GM10847 (cell line): Measurements from ENCODE around the gene RXRB.

Experiments
- POLR2A ChIP-seq: IDR thresholded peaks from 2 replicates; pipeline ENCODE4 v1.6.1; 2011; ENCODE audit not compliant: insufficient read length; ENCODE audit errors: extremely low read depth

The RXRB gene

DNA sequence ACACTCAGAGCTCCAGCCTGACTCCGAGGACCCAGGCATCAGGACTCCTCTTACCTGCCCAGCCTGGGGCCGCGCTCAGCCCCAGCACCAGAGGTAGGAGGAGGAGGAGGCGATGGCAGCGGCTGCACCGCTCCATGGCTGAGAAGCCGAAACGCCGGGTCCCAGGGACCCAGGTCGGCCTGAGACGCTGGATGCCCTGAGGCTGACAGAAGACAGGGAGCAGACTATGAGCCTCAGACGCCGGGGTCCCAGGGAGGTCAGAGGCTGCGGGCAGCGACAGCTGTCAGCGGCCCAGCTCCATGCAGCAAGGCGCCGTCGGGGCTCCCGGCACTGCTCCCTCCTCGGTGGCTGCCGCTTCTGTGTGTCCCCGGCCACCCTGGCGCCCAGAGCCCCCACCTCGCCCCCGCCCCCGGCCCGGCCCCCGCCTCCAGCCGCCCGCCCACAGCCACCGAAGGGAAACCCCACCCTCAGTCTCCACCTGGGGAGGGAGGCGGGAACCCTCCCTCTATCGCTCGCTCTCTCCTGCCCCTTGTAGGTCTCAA, 8.3 kb downstream of the RXRB start, which contains the start of gene COL11A2:
TSS of gene COL11A2 (minus strand) at position 363 of the 542 bp plus-strand sequence. CDS start at position 136, 227 bp downstream.
- TF ChIP-seq POLR2A = no peak

DNA sequence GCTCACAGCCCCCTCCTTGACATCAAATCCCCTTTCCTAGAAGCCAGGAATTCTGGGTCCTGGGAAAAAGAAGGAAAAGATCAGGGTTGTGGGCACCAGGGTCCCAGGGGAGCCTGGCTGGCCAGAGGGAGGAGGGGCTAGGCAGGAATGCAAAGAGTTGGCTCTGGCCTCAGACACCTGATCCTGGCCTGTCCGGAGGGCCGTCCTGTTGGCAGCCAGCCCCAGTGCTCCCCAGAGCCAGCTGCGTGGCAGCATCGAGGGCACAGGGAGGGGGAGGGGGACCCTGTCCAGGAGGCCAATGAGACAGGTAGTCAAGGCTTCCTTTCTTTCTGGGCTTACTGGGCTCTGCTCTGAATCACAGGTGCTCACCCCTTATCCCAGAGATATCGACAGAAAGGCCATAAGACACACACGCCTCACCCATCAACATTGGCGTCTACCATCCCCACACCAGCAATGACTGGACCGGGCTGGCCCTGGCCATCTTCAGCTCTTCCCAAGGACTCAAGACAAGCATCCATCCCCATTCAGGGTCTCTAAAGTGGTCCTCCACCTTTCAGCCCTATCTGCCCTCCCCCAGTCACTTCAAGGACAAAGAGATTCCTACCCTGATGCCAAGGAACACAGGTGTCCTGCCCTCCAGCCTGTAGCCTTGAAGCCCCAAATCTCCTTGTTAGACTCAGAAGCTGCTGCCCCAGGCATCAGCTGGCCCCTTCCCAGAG, 8.9 kb downstream of the RXRB start:
- no peak for TF ChIP-seq POLR2A

DNA sequence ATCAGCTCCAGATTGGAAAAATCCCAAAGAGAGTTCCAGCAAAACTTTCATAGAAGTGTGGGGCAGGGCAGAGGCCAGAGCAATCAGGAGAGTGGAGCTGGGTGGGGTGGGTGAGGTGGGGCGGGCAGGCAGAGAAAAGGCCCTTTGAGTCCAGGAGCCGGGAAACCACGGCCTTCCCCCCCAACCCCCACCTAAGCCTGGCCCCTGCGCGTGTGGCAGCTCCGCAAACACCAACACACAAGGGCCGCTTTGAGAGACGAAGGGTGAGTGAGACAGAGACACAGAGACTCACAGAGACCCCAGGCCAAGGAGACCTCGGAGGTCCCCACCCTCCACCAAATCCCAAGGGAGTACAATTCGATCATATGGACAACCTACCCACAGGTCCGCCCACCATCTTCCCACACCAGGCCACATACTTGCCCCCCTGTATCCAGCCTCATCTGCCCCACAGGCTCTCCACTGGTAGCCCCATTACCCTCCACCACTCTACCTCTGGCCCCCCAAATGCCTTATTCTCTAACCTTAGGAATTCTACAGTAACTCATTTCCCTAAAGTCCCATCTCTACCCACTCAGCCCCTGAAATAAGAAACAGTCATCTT, 9.9 kb downstream of the RXRB start:
- no peak for TF ChIP-seq POLR2A

DNA sequence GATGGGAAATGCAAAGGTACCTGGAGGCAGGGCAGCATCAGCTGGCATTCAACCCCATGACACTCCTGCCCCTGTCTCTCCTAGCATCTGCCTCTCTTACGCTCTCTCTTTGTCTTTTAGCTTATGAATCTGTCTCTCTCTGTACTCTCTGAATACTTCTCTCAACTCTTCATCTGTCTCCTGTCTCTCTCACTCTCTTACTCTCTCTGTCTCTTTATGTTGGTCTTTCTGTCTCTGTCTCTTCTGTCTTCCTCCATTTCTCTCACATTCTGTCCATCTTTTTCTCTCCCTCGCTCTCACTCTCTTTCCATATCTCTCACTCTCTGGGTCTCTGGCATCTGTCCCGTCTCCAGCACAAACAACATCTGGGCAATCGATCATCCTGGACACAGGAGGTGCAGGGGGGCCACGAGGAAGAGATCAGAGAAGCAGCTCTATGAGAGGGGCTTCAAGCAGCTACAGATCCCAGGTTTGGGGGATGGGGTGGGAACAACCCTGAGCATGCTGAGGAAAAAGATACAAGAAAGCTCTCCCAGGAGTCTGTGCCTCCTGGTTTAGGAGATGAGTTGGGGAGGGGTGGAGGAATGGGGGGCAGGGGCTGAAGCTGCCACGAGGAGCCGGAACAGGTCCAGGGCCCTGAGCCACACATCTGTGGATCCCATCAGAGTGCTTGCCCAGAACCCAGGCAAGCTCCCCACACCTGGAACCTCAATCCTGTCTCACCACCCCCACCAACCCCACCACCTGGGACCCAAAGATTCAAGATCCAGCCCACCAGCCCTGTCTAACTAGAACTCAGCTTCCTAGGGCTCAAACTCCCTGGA, 10.6 kb downstream of the RXRB start:
- TF ChIP-seq POLR2A = no peak

DNA sequence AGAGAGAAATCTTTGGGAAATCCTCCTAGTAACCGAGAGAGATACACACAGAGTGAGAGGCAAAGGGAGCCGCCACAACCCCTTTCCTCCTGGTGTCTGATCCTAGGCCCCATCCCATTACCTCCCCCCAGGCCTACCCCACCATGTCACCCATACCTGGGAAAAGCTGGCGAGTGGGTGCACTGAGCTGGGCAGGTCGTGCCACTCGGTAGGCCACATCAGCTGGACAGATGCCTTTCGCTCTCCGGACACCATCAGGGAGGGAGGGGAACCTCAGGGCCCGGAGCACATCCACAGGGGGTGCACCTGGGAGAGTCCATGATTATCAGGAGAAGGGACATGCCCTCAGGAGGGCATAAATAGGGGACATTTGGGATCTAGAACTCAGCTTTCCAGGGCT, 11.3 kb downstream of the RXRB start:
- no peak for TF ChIP-seq POLR2A

DNA sequence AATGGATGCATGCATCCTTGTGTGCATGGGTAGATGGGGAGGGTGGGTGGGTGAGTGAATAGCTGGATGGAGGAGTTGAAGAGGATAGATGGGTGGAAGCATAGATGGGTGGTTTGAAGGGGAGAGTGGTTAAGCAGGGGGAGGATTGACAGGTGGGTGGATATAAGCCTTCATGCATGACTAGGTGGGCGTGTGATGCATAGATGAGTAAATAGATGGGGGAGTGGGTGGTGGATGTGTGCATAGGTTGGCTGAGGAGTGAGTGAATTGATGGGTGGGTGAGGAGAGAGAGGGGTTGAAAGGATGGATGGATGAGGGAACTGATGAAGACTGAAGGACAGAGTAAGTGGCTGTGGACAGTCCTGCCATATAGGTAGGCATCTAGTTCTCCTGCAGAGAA, 12.7 kb downstream of the RXRB start:
- TF ChIP-seq POLR2A = no peak

DNA sequence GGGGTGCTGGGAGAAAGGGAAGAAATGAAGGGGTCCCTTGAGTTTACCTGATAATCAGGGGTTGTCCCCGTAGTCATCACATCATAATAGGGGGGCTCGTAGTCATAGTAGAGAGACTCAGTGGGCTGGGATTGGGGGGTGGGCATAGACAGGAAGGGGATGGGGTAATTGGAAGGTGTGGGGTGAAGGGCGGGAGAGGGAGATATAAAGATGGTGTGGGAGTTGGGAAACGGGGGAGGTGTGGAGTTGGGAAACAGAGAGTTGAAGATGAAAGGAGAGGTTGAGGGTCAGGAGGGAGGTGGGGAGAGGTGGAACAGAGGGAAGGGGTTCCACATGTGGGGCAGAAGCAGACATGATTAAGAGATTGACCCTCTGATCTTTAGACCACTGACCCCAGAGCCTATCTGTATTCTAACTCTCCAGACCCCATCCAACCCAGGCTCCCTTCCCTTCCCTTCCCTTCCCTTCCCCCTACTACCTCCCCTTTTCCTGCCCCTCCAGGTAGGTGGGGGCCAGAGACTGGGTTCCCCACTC, 14.7 kb downstream of the RXRB start:
- no peak for TF ChIP-seq POLR2A

DNA sequence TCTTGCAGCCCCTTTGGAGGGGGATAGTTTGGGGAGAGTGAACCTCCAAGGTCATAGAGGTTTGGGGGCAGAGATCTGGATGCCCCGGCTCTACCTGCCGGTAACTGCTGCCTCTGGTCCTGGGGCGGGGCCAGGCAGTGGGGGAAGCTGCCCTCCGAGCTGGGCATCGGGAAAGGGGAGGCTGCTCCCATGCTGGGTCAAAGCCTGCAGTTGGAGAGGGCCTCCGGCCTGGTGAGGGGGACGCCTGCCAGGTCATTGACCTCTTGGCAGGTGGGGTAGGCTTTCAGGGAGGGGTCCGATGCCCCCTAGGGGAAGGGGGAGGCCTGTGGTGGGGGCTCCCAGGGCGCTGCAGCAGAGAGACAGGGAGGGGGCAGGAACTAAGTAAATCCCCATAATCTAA, 15.3 kb downstream of the RXRB start:
- no peak for TF ChIP-seq POLR2A

DNA sequence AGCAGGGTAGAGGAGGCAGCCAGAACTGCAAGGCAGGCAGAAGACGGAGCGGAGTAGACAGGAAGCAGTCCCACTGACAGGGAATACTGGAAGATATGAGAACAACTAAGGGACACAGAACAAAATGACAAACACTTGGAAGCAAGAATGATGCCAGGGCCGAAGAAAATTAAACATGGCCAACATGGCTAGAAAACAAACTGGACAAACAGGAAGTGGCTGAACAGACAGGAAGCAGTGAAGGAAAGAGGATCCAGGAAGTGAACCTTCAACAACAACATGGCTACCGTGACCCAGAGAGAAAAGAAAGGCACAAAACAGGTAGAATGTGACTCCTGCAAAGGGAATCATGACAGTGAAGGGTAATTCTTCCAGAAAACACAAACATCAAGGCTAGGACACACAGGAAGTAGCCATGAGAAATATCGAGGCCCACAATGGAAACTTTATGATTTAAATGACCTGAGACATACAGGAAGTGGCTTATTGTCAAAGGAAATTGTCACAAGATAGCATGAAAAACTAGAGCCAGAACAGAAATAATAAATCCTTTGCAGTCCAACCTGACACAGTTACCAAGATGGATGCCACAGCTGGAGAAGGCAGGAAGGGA, 17.3 kb downstream of the RXRB start:
- TF ChIP-seq POLR2A = no peak

DNA sequence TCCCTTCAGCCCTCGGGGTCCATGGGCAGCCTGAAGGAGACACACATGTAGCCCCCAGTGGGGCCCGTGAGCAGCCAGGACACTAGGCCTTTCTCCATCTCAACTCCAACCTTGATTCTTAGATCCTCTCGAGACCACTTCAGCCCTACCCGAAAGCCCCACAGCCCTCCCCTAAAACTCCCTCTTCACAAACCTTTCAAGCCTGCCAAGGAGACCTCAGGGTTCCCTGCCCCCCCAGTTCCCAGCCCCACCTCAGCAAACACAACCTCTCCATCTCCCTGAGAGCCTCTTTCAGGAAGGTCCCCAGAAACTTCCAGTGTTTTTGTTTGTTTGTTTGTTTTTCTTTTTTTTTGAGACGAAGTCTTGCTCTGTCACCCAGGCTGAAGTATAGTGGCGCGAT, 19.3 kb downstream of the RXRB start:
- TF ChIP-seq POLR2A = no peak

DNA sequence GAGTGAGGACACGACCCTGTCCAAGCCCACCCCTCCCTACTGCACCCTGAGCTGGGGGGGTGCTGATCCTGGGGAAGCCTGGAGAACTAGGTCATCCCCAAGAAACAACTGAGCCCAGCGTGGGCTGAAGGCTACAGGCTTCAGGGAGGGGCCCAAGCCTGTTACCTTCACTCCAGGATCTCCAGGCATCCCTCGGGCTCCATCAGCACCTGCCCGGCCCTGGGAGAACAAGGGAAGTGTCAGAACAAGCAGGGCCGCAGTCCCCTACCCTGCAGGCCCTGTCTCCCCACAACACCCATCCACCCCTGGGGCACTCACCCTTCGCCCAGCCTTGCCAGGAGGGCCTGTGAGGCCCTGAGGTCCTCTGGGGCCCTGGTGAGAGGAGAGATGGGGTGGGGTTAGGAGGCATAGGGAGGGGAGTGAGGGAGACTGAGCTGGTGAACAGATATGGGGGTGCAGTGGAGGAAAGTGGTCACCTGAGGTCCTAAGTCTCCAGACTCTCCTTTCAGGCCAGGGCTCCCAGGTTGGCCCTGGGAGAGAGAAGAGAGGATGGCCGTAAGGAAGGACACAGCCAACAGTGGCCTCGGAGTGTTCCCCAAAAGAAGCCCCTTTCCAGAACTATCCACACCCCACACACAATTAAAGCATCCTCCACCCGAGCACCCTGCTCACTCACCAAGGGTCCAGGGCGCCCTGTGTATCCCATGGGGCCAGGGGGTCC, 21.6 kb downstream of the RXRB start:
- TF ChIP-seq POLR2A = no peak

DNA sequence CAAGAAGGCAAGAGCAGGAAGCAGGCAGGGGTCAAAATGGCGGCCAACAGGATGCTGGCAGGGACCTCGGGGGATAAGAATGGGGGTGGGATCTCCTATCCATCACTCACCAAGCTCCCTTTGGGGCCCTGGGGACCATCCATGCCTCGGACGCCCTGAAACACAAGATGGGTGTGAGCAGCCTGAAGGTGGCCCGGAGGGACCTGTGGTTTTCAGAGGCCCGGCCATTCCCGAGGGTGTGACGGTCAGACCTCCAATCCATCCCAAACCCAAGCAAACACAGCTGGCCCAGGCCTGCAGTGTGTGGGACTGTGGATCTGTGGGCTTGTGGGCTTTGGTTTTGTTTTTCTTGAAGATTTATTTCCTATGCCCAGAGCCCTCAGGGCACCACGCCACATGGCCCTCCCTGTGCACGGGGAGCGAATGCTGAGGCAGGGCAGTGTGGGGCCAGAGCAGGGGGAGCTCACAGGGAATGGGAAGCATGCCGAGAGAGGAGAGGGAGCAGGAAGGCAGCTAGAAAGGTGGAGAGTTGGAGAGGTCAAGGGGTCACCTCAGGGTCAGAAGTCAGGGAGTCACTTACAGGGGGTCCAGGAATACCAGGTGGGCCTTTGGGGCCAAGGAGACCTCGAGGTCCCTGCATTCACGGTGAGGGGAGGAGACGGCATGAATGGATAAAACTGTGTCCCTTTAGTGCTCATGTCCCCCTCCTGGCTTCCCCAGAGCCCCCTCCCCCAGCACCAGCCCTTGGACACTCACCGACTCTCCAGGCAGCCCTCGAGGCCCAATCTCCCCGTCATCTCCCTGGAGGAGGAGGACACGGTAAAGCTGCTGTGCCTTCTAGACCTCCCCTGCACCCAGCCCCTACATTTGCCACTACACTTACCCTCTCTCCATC, 22.7 kb downstream of the RXRB start:
- TF ChIP-seq POLR2A = no peak

DNA sequence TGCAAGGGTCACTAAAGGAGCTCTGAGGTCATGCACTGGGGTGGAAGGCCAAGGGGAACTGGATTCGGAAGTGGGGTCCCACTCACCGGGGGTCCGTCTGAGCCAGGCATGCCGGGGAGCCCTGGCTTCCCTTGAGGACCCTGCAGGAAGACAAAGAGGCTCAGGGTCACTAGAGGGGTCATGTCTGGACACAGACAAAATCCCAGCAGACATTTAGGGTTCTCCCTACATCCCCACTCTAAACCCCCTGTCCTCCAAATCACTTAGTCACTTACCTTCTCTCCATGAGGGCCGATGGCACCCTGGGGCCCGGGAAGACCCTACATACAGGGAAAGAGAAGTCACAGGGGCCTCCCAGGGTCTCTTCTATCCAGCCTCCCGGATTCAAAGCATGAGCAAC, 23.6 kb downstream of the RXRB start:
- no peak for TF ChIP-seq POLR2A
